C4-2B (cell line): ENCODE results near the gene SDK2.

ENCODE experiments used
- ZFX ChIP-seq: fragments of 450-650 bp; IDR thresholded peaks from 2 replicates; pipeline ENCODE4 v1.6.1; 2017
- TF ChIP-seq, protein P1 (sequence below): fragments of 450-650 bp; conservative IDR thresholded peaks from 2 replicates; pipeline ENCODE4 v1.5.1; 2017; ENCODE audit warnings: mild to moderate bottlenecking

DNA sequence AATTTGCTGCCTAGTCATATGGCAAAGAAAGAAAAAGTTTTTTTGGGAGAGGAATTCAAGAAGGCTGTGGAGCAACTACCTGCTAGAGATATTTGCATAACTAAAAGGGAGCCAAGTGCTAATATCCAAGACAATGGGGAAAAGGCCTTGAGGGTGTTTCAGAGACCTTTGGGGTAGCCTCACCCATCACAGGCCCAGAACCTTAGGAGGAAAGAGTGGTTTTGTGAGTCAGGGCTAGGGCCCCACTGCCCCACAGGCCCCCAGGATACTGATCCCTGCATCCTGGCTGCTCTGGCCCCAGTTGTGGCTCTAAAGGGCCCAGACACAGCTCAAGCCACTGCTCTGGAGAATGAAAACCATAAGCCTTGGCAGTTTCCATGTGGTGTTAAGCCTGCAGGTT lies 41.9 kb upstream of the SDK2 start:
- TF ChIP-seq, protein P1, sequence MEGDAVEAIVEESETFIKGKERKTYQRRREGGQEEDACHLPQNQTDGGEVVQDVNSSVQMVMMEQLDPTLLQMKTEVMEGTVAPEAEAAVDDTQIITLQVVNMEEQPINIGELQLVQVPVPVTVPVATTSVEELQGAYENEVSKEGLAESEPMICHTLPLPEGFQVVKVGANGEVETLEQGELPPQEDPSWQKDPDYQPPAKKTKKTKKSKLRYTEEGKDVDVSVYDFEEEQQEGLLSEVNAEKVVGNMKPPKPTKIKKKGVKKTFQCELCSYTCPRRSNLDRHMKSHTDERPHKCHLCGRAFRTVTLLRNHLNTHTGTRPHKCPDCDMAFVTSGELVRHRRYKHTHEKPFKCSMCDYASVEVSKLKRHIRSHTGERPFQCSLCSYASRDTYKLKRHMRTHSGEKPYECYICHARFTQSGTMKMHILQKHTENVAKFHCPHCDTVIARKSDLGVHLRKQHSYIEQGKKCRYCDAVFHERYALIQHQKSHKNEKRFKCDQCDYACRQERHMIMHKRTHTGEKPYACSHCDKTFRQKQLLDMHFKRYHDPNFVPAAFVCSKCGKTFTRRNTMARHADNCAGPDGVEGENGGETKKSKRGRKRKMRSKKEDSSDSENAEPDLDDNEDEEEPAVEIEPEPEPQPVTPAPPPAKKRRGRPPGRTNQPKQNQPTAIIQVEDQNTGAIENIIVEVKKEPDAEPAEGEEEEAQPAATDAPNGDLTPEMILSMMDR, result no peak
- no peak for TF ChIP-seq ZFX
